HUES64 (cell line): ENCODE data around the gene LILRA5.

Source experiments
- H3K27ac ChIP-seq: 2 replicates; pipeline ENCODE4 v1.7.0; 2013; ENCODE audit warnings: low read depth, low read length, inconsistent platforms
- H3K27me3 ChIP-seq: 2 replicates; pipeline ENCODE4 v1.6.1; 2013; ENCODE audit warnings: mild to moderate bottlenecking, low read length; ENCODE audit not compliant: insufficient read depth
- H3K36me3 ChIP-seq: 2 replicates; pipeline ENCODE4 v1.6.1; 2013; ENCODE audit warnings: mild to moderate bottlenecking, low read length; ENCODE audit not compliant: insufficient read depth
- H3K4me1 ChIP-seq: 2 replicates; pipeline ENCODE4 v1.6.1; 2013; ENCODE audit warnings: mild to moderate bottlenecking, low read length, moderate library complexity; ENCODE audit not compliant: insufficient read depth
- H3K4me3 ChIP-seq: 2 replicates; pipeline ENCODE4 v1.5.1; 2013; ENCODE audit warnings: mild to moderate bottlenecking, low read length, moderate library complexity
- H3K9ac ChIP-seq: 2 replicates; pipeline ENCODE4 v1.6.1; 2013; ENCODE audit warnings: mild to moderate bottlenecking, low read depth, low read length
- H3K9me3 ChIP-seq: 2 replicates; pipeline ENCODE4 v1.6.1; 2013; ENCODE audit warnings: low read depth, low read length; ENCODE audit not compliant: insufficient read depth
- WGBS: fragments of 150-250, 120-280 bp; methylation state at CpG from one replicate; pipeline ENCODE4 v1.1.7; 2013; ENCODE audit warnings: missing lambda C conversion rate; 5-methylcytosine and 5-hydroxymethylcytosine counted together

The LILRA5 gene

GRCh38 chr19:54317965-54318240 is 4.9 kb upstream of the LILRA5 start:
- H3K4me1 ChIP-seq = no peaks in the 10 kb centered on the region
- WGBS = 95% methylated on average over 9 of the region's 9 CpGs
- no peaks in the 10 kb centered on the region for H3K36me3 ChIP-seq
- no peak overlapping the region for H3K9ac ChIP-seq
- H3K4me3 ChIP-seq = no peak overlapping the region
- no peak overlapping the region for H3K27ac ChIP-seq
- H3K9me3 ChIP-seq = peaks cover 7% of the 10 kb centered on the region
- no peaks in the 10 kb centered on the region for H3K27me3 ChIP-seq

- Histone ChIP-seq H3K9ac (no peak overlapping the region; the same call in 1 of the 2 replicates), H3K36me3 (no peaks in the 10 kb centered on the region), H3K4me1 (no peaks in the 10 kb centered on the region), H3K27ac (no peak overlapping the region), H3K9me3 (peaks cover 7% of the 10 kb centered on the region), H3K4me3 (no peak overlapping the region), H3K27me3 (no peaks in the 10 kb centered on the region)
- 88% methylated on average over 29 of the region's 29 CpGs for WGBS
These were observed 4.4 kb upstream of the LILRA5 start for GRCh38 chr19:54317108-54317964.

- Histone ChIP-seq H3K27ac (no peak overlapping the region), H3K27me3 (no peaks in the 10 kb centered on the region), H3K9ac (no peak overlapping the region; the same call in 1 of the 2 replicates), H3K9me3 (peaks cover 2% of the 10 kb centered on the region; the same call in 1 of the 2 replicates), H3K36me3 (no peaks in the 10 kb centered on the region), H3K4me1 (no peaks in the 10 kb centered on the region), H3K4me3 (no peak overlapping the region)
- 81% methylated on average over 11 of the region's 11 CpGs for WGBS
These were observed 3.8 kb upstream of the LILRA5 start for GRCh38 chr19:54316746-54317107.

GRCh38 chr19:54315956-54316355 is 3.0 kb upstream of the LILRA5 start:
- no peak overlapping the region for H3K9ac ChIP-seq

GRCh38 chr19:54312011-54312410 is 955 bp downstream of the LILRA5 start:
- 84% methylated on average over 6 of the region's 6 CpGs for WGBS
- H3K9me3 ChIP-seq = no peaks in the 10 kb centered on the region
- H3K27ac ChIP-seq = no peak overlapping the region
- H3K4me1 ChIP-seq = no peaks in the 10 kb centered on the region
- H3K27me3 ChIP-seq = no peaks in the 10 kb centered on the region
- no peak overlapping the region for H3K4me3 ChIP-seq
- no peaks in the 10 kb centered on the region for H3K36me3 ChIP-seq
- no peak overlapping the region for H3K9ac ChIP-seq

More at GRCh38 chr19:54315956-54316355, 3.0 kb upstream of the LILRA5 start:
- Histone ChIP-seq H3K9me3 (no peaks in the 10 kb centered on the region), H3K4me1 (no peaks in the 10 kb centered on the region), H3K27ac (no peak overlapping the region), H3K4me3 (no peak overlapping the region), H3K27me3 (no peaks in the 10 kb centered on the region), H3K36me3 (no peaks in the 10 kb centered on the region)
- 87% methylated on average over 10 of the region's 10 CpGs for WGBS

- no peak overlapping the region for H3K4me3 ChIP-seq
- H3K27ac ChIP-seq = no peak overlapping the region
- 81% methylated on average over 4 of the region's 5 CpGs for WGBS
- H3K36me3 ChIP-seq = no peaks in the 10 kb centered on the region
- no peaks in the 10 kb centered on the region for H3K27me3 ChIP-seq
- no peaks in the 10 kb centered on the region for H3K9me3 ChIP-seq
- H3K9ac ChIP-seq = no peak overlapping the region
- no peaks in the 10 kb centered on the region for H3K4me1 ChIP-seq
These were observed 1.5 kb downstream of the LILRA5 start for GRCh38 chr19:54311486-54311885.

GRCh38 chr19:54310543-54310942 is 2.4 kb downstream of the LILRA5 start:
- no peaks in the 10 kb centered on the region for H3K4me1 ChIP-seq
- no peak overlapping the region for H3K27ac ChIP-seq
- H3K36me3 ChIP-seq = no peaks in the 10 kb centered on the region
- no peaks in the 10 kb centered on the region for H3K9me3 ChIP-seq
- no peak overlapping the region for H3K4me3 ChIP-seq
- 70% methylated on average over 5 of the region's 5 CpGs for WGBS
- no peak overlapping the region for H3K9ac ChIP-seq
- no peaks in the 10 kb centered on the region for H3K27me3 ChIP-seq

GRCh38 chr19:54309811-54310210 is 3.2 kb downstream of the LILRA5 start:
- no peak overlapping the region for H3K9ac ChIP-seq
- no peaks in the 10 kb centered on the region for H3K9me3 ChIP-seq
- WGBS = 82% methylated on average over 12 of the region's 12 CpGs
- H3K4me1 ChIP-seq = no peaks in the 10 kb centered on the region
- no peaks in the 10 kb centered on the region for H3K36me3 ChIP-seq
- H3K4me3 ChIP-seq = no peak overlapping the region
- no peak overlapping the region for H3K27ac ChIP-seq
- no peaks in the 10 kb centered on the region for H3K27me3 ChIP-seq

- H3K9ac ChIP-seq = no peak overlapping the region
- H3K9me3 ChIP-seq = no peaks in the 10 kb centered on the region
- H3K4me1 ChIP-seq = no peaks in the 10 kb centered on the region
- H3K36me3 ChIP-seq = no peaks in the 10 kb centered on the region
- no peaks in the 10 kb centered on the region for H3K27me3 ChIP-seq
- no peak overlapping the region for H3K27ac ChIP-seq
- no peak overlapping the region for H3K4me3 ChIP-seq
- 89% methylated on average over 5 of the region's 5 CpGs for WGBS
These were observed 5.5 kb downstream of the LILRA5 start for GRCh38 chr19:54307389-54308020.

- H3K9me3 ChIP-seq = no peaks in the 10 kb centered on the region
- no peak overlapping the region for H3K4me3 ChIP-seq
- no peak overlapping the region for H3K9ac ChIP-seq
- H3K4me1 ChIP-seq = no peaks in the 10 kb centered on the region
- WGBS = 92% methylated on average over 1 of the region's 1 CpG
- peaks cover 9% of the 10 kb centered on the region; the same call in 1 of the 2 replicates for H3K27me3 ChIP-seq
- H3K27ac ChIP-seq = no peak overlapping the region
- H3K36me3 ChIP-seq = no peaks in the 10 kb centered on the region
These were observed 7.8 kb downstream of the LILRA5 start for GRCh38 chr19:54305141-54305540.

GRCh38 chr19:54302257-54302656 is 10.7 kb downstream of the LILRA5 start:
- no peaks in the 10 kb centered on the region for H3K36me3 ChIP-seq
- no peaks in the 10 kb centered on the region for H3K9me3 ChIP-seq
- H3K4me1 ChIP-seq = no peaks in the 10 kb centered on the region
- 92% methylated on average over 4 of the region's 4 CpGs for WGBS
- no peak overlapping the region for H3K4me3 ChIP-seq
- H3K9ac ChIP-seq = no peak overlapping the region
- H3K27me3 ChIP-seq = peaks cover 16% of the 10 kb centered on the region; the same call in 1 of the 2 replicates
- H3K27ac ChIP-seq = no peak overlapping the region
